ENCODE measurements around the gene NR2E3.

Gene NR2E3

DNA sequence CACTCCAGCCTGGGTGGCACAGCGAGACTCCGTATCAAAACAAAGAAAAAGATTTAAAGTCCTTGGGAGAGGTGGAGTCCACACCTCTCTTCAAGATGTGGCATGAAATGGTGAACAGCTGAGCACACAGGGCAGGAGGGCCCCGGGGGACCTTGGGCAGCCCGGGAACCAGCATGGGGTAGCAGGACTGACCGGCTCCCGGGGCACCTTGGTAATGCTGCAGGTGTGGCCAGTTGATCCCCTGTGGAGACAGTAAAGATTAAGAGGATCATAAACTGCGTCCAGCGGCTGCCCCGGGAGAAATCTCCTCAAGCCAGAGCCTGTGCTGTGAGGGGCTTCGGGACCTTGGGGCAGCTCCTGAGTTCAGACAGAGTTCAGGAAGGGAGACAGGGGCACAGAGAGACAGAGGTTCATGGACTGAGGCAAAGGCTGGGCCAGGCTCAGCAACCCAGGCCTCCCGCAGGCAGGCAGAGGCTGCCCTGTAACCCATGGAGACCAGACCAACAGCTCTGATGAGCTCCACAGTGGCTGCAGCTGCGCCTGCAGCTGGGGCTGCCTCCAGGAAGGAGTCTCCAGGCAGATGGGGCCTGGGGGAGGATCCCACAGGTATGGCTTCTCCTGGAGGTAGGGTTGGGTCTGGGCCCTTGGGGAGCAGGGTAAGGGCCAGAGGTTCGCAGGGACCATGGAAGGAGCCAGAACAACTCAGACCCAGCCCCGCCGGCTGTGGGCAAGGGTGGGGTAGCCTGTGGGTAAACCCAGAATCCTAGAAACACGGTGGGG is at the start of gene NR2E3:
TSS of gene NR2E3 (plus strand) at position 299 of the 780 bp plus-strand sequence. CDS start at position 489, 190 bp downstream.
- no peak for DNase-seq

DNA sequence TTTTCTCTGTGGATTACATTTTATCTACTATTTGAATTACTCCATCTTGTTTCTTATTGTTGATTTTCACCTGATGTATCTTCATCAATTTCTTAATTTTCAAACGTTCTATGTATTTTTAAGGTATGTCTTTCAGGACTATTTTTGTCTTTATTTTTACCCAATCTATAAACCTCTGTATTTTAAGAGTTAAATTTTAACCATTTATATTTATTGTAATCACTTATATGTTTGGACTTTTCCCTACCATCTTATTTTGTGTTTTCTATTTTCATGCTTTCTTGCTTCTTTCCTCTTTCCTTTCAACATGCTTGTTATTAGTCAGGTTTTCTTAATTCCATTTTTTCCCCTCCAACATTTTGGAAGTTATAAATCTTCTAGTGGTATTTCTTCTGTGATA is 49.5 kb upstream of the NR2E3 start:
- no peak for DNase-seq

DNA sequence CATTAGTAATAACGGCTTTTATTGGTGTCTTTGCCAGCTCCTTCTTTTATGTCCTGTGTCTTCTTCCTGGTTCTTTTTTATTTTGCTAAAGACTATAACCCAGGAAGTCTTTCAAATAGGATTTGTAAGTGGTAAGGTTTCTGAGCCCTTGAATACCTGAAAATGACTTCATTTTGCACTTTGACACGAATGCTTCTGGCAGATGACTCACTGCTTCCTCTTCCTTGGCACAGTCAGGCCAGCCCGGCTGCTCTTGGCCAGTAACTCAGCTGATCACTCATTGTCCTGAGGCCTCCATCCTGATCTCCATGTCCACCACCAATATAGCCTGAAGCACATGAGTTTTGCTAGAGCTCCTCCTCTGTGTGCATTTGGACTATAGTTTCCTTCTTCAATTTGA is 48.7 kb upstream of the NR2E3 start:
- DNase-seq: no peak

DNA sequence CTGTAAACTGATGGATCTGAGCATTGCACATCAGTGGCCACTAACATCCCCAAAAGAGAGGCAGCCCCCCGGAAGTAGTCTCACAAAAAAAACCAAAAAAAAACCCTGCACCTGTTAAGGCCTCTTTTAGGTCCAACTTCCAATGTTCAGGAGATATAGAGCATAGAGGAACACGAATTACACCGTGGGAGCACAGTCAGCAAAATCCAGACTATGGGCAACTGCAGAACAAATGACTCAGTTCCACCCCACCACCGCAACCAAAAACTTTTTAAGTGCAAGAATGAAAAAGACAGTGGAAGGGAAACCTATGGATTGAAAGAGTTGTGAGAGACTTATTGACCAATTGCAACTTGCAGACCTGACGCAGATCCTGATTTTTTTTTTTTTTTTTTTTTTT is 42.2 kb upstream of the NR2E3 start:
- DNase-seq: no peak

DNA sequence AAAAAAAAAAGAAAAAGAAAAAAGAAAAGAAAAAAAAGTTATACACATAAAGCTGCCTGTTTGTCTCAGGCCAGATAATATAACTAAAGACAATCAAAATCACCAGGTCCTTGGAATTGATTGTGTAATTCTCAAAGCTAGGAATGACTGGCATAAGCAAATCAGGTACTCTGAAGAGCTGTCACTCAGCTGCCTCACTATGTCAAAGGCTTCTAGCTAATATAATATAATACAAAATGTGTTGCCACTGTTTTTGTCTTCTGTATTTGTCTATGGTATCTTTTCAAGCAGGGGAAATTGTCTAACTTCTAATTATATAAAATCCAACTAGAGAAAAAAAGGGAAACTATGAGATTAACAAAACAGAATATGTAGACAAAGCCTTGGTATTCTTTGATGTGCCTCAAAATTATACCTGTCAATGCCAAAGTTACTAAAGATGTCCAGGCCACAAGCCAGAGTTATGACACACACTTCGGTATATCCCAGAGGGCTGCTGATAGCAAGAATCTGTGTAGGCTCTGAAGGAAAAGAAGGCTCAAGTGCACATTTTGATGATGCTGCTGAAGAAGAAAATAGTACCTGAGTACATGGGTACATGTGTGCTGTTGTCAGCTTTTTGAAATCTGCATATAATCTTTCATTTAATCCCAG is 37.0 kb upstream of the NR2E3 start:
- DNase-seq: no peak

DNA sequence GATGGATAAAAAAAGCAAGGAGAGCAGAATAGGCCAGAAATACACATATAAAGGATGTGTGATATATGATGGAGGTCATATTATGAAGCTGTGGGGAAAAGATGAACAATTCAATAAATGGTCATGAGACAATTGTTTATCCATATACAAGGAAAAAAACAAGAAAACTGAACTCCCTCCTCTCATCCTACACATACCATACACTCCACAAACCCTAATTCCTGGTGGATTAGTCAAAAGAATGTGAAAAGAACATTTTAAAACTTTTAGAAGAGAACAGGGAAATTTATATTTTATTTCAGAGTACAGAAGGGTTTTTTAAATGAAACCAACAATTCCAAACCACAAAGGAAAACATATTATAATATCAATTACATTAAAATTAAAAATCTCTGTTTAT is 34.5 kb upstream of the NR2E3 start:
- DNase-seq: no peak

DNA sequence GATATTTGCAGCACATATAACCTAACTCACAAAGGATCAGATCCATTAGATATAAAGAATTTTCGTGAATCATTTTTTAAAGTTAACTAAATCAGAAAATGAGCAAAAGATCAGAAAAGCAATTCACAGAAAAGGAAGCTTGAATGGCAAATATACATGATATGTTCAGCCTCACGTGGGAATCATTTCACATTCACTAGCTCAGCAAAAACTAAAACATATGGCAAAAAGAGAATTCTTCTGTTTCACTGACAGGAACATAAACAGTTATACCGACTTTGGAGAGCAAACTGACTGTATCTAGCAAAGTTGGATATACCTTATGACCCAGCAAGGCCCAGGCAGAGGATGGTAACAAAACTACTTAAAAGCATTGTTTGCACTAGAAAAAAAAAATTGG is 34.0 kb upstream of the NR2E3 start:
- no peak for DNase-seq

DNA sequence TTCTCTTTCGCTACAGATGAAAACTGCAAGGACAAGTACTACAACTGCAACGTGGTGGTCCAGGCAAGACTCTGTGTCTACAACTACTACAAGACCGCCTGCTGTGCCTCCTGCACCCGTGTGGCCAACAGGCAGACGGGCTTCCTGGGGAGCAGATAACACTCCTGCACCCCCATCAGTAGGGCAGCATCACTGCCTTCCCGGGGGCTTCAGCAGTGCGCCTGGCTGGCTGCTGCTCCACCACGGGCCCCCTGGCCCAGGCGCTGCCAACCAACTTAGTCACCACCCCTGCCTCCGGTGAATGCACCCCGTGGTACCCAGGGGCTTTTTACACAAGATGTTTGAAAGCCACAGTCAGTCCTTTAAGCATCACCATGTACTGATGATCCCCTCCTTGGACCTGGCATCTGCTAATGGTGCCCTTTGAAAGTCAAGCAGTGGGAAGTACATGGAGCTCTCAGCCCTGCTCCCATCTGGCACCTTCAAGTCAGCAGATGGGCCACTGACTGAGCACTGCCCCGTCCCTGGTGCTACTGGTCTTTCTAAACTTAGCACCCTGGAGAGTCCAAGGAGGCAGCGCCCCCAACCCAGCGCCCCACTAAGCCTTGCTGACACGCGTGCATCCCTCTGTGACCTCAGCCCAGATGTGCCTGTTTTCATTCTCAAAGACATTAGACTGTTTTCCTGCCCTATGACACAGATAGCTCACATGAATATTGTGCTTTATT is 33.0 kb upstream of the NR2E3 start:
- no peak for DNase-seq

DNA sequence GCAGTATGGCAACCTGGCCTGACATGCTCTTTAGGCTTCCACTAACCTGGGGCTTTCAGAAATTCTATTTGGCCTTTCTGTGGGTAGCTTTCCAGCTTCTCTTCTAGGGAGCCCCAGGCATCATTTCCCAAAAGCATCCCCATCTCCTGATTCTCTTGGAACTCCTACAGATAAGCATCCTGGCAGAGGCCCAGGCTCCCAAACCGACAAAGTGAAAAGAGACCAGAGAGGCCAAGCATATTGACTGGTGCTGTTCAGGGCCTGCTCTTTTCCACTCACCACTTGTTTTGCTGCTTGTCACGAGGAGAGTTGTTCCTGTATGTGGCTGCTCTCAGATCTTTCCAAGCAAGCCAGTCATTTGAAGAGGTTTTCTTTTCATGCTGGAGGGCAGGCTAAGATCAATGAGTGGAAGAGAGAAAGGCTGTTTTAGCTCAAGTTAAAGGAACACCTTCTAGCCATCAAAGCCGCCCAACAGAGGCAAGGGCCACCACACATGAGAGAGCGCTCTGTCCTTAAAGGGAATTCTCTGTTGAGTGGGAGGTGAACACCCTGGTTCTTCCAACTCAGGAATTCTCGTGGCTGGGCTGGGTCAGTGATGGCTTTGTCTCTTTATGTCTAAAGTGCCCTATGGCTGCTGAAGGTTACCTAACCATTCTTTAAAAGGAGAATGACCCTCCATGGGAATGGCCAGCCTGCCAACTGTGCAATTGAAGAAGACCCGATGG is 31.1 kb upstream of the NR2E3 start:
- DNase-seq: no peak

DNA sequence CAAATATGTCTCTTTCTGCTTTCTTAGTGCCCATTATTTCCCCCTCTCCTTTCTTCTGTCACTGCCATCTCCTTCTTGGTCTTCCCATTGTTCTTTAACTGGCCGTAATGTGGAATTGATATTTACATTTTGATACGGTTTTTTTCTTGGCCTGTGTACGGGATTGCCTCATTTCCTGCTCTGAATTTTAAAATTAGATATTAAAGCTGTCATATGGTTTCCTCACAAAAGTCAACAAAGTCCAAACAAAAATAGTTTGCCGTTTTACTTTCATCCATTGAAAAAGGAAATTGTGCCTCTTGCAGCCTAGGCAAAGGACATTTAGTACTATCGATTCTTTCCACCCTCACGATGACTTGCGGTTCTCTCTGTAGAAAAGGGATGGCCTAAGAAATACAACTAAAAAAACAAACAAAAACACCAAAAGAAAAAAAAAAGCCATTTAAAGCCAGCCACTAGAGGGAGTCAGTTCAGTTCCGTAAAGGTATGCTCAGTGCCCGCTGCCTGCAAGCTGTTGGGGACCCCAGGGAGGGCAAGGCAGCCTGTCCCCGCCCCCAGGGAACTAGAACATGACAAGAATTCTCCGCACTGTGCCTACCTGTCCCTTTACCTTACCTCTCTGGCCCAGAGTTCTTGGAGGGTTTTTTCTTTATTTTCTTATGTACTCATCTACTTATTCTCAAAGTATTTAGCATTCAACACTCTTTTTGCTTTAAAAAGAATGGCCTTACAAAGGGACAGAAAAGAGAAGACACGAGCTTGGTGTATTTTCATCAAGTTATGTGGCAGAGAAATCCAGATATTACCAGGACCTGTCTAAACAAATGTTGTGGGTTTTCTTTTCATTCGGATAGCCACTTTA is 30.0 kb upstream of the NR2E3 start:
- no peak for DNase-seq

DNA sequence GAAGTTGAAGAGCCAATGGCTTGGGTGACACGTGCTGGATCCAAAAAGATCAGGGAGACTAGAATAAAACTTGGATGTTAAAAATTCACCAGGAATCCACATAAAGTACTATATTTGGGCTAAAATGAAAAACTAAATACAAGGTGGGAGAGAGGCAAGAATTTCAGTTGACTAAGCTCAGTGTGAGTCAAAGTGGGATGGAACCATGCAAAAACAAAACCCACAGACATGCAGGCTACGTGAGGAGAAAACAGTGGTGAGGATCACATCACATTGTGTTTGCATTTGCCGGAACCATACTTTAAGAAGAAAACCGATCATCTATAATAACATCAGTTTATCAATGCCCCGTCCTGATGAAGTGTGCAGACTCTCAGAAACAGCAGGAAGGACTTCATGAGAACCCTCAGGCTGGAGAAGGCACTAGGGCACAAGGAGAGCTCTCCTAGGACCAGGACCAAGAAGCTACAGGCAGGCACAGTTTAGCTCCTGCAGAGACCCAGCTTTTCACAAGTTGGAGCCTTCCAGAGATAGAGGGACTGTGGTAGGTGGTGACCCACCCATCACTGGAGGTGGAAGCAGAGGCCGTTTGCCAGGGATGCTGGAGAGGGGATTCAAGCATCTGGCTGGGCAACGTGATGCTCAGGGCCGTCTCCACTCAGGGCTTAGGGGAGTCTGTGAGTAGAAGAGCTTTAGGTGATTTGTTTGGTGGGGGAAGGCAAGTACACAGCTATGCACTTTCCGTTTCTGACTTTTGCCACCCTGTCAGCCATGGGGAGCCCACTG is 29.0 kb upstream of the NR2E3 start:
- no peak for DNase-seq

DNA sequence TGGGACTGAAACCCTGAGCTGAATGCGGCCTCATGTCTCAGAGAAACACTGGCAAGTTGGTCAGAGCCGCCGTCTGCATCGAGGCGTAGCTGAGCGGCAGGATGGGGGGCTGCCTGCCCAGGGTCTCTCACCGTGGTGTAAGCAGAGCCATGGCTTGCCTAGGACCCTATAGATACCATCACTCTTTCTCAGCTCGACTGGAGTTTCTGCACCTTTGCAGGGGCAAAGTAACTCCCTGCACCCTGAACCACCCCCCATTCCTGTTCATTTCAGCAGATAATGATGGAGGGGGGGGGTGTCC is 28.4 kb upstream of the NR2E3 start:
- no peak for DNase-seq

DNA sequence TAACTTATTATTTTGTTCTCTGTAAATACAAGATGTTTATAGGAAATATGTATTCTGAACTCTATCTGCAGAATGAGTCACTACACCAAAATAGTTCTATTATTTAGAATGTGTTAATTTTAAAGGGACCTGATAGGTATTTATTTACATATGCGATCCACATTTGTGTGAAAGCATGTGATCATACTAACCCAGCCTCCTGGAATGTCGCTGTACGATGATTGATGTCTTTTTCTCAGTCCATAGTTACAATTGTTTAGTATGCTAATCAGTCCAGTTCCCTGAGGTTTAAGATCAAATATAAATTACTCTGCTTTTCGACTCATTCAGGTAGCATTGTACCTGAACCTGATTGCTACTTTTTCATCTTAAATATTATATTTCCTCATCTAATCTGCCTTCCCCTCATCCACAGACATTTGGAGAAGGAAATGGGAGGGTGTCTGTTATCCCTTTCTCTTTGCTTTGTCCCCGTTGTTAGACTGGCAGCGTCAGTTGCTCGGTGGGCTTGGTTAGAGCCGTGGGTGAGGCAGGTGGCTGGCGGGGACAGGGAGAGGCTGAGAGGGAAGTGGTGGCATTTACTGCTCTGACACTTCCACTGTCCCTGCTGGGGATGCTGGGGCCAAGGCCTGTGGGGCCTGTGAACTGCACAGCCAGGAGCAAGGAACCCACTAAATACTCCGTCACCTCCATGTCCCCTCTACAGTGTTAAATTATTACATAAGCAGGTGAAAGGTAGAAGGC is 27.8 kb upstream of the NR2E3 start:
- no peak for DNase-seq

DNA sequence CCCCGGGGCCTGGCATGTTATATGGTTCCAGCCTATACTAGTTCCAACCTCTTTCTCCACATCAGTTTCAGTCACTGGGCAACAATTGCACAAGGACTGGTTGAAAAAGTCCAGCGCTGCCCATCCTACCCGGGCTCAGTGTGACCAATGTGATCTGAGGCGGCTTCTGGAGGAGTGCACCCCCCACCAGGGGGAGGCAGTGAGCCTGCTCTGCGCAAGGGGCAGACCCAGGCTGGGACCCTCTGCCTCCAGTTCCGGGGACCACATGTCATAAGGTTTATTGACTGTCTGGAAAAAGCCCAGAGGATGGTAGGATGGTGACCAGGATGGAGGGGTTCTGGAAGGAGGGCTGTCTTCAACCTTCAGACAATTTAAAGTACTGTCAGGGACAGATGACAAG is 25.6 kb upstream of the NR2E3 start:
- no peak for DNase-seq

DNA sequence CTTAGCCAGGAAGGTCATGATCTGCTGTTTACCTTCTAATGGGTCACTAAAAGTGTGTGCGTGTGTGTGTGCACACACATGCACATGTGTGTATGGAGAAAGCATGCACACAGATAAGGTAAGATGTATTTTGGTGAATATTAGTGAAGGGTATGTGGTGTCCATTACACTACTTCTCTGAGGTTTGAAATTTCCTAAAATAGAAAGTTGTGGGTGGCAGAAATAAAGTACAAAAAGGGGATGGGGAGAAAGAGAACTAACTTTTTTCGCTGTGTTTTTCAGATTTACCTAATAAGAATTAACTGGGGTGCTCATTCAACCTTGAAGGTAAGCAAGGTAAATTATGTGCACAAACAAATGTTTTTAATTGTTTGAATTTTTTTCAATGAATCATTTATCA is 24.4 kb upstream of the NR2E3 start:
- DNase-seq: no peak

DNA sequence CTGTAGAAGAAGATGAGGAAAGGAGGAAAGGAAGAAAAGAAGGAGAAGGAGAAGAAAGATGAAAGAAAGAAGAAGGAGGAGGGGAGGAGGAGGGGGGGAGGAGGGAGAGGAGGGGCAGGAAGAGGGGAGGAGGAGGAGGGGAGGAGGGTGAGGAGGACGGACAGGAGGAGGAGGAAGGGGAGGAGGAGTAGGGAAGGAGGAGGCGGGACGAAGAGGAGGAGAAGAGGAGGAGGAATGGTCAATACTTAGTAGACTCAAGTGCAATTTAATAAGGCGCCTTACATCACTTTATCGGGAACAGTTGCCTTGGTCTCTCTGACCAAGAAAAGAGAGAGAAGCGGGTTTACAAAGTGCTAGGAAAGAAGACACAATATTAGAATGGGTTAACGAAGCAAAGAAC is 23.7 kb upstream of the NR2E3 start:
- no peak for DNase-seq

DNA sequence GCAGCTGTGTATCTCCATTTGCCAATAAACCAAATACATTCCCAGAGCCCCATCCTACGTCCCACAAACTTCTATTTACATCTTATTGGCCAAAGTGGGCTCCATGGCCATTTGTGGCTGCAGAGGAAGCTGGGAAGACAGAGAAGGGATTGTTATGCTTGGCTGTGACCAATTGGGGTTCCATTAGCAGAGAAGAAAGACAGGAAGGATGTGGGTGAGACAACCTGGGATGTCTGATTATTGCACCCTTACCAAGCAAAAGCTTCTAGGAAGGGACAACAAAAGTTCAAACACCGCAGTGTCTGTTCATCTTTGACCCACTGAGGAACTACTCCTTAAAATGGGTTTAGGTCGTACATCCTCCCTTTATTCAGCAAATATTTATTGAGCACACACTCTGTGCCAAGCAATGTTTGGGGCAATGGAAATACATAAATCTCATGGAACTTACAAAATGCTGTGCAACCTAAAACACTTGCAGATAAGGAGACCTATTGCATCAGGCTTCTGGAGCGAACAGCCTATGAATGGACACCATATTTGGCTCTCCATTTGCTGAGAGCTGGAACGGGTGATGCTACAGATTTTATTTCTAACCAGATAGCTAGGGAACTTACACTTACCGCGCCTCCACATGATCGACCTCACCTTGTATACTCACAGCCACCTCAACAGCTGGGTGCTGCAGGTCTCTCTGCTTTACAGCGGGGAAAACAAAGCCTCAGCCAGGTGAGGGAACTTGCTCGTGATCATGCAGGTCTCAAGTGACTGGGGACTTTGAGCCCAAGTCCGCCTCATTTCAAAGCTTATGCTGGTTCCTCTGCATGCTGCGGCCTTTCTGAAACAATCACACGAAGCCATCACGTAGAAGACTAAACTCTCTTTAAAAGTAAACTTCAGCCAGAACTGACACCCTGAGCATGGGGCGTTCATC is 21.4 kb upstream of the NR2E3 start:
- no peak for DNase-seq

DNA sequence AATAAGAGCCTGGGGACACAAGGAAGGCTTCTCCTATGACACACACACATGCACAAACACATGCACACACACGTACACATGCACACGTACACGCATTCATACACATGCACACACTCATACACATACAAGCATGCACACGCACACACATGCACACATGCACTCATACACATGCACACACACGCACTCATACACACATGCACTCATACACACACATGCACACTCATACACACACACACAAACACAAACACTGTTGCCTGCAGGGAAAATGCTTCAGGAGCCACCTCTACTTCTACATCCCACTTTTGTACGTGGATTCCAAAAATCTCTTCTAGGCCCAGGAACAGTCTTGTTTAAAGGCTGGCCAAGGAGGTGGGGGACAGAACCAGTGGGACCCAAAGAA is 20.7 kb upstream of the NR2E3 start:
- no peak for DNase-seq

DNA sequence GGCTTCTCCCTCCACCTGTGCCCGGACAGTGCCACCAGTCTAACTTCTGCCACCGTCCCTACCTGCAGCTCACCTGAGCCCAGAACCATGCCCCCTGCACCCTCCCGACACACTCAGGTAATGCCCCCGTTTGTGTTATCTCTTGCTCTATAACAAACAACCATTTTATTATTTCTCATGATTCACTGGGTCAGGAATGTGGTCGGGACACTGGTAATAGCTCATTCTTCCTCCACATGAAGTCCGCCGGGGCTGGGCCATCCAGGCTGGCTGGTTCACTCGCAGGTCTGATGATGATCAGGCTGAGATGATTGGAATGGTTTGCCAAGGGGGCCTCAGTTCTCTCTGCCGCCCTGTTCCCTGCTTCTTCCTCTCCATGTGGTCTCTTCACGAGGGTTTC is 20.3 kb upstream of the NR2E3 start:
- no peak for DNase-seq

DNA sequence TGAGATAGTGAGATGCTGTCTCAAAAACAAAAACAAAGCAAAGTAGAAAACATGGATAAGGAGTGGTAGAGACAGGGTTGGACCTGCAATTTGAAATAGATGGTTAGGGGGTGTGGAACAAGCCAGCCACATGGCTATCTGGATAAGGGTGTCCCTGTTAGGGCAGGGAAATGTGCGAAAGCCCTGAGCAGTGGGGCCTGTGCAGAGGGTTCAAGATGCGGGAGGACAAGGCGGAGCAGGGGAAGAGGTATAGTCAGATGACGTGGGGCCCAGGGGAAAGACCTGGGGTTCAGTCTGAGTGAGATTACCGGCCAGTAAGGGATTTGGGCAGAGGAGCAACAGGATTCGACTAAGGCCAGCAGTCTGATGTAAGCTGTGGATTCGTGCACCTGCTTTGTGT is 18.4 kb upstream of the NR2E3 start:
- DNase-seq: no peak

Measured in NCI-H2107 (cell line).